Measurements from ENCODE around the gene TMEM131L.

TMEM131L gene

DNA sequence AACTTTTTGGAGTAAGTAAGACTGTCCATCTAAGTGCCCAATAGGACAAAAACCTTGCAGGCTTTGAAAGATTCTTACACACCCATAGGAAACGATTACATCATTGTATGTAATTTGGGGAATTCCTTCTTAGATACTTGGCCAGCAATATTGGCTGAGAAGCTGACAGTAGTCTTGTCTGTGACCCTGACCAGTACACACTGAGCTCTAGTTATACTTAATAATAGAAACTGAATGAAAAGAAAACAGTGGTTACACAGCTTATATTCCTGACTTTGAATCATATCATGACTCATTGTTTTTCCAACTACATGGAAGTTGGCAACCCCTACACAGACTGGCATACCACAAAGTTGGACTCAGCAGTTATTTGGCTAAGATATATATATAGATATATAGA, 210.8 kb downstream of the TMEM131L start:
- H3K4me3 ChIP-seq (ENCODE audit: low read depth, low read length): no peak overlapping the region
- TF ChIP-seq, protein P1, sequence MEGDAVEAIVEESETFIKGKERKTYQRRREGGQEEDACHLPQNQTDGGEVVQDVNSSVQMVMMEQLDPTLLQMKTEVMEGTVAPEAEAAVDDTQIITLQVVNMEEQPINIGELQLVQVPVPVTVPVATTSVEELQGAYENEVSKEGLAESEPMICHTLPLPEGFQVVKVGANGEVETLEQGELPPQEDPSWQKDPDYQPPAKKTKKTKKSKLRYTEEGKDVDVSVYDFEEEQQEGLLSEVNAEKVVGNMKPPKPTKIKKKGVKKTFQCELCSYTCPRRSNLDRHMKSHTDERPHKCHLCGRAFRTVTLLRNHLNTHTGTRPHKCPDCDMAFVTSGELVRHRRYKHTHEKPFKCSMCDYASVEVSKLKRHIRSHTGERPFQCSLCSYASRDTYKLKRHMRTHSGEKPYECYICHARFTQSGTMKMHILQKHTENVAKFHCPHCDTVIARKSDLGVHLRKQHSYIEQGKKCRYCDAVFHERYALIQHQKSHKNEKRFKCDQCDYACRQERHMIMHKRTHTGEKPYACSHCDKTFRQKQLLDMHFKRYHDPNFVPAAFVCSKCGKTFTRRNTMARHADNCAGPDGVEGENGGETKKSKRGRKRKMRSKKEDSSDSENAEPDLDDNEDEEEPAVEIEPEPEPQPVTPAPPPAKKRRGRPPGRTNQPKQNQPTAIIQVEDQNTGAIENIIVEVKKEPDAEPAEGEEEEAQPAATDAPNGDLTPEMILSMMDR (IDR thresholded peaks at IDR 0.05; ENCODE audit: low read depth, low read length): no peak
- in situ Hi-C loops (cut with HindIII; ENCODE audit: low sequenced_read_pairs): no loop called here
- DNase-seq (ENCODE audit: low read depth, low spot score): peak; percentile 91

DNA sequence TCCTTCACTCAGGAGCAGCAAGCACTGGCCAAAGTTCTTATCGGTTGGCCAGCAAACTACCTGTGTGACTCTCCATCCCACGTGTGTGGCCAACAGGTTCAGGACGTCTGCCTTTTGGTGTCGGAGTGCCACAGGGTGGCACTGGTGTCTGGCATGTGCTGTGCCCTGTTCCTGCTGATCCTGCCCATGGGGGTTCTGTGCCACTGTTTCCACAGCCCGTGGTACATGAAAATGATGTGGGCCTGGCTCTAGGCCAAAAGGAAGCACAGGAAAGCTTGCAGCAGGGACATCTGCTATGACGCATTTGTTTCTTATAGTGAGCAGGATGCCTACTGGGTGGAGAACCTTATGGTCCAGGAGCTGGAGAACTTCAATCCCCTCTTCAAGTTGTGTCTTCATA, 213.3 kb downstream of the TMEM131L start:
- no peak for DNase-seq (ENCODE audit: low read depth, low spot score)
- in situ Hi-C loops (cut with HindIII; ENCODE audit: low sequenced_read_pairs): no loop called here
- H3K4me3 ChIP-seq (ENCODE audit: low read depth, low read length): no peak overlapping the region
- TF ChIP-seq, protein P1 (IDR thresholded peaks at IDR 0.05; ENCODE audit: low read depth, low read length): no peak

DNA sequence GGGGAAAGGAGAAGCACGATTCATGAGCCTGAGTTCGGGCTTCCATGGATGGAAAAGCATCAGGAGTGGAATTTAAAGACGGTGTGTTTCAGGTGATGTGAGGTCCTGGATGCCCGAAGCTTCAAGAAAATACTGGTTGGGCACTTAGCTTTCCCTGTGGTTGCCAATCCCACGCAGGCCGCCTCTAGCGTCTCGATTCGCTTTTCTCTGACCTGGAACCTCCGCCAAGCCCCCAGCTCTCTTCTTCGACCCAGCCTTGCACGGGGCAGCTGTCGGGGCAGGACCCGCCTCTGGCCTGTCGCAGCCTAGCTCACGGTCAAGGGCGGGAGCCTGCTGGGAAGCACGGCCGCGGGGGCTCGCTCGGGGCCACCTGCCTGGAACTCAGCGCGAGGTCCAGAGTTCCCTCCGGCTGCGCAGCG, 217.6 kb downstream of the TMEM131L start:
- in situ Hi-C loops (cut with HindIII; ENCODE audit: low sequenced_read_pairs): no loop called here
- peak overlapping the region; percentile 45 for H3K4me3 ChIP-seq (ENCODE audit: low read depth, low read length)
- DNase-seq (ENCODE audit: low read depth, low spot score): no peak
- TF ChIP-seq, protein P1 (IDR thresholded peaks at IDR 0.05; ENCODE audit: low read depth, low read length): no peak

DNA sequence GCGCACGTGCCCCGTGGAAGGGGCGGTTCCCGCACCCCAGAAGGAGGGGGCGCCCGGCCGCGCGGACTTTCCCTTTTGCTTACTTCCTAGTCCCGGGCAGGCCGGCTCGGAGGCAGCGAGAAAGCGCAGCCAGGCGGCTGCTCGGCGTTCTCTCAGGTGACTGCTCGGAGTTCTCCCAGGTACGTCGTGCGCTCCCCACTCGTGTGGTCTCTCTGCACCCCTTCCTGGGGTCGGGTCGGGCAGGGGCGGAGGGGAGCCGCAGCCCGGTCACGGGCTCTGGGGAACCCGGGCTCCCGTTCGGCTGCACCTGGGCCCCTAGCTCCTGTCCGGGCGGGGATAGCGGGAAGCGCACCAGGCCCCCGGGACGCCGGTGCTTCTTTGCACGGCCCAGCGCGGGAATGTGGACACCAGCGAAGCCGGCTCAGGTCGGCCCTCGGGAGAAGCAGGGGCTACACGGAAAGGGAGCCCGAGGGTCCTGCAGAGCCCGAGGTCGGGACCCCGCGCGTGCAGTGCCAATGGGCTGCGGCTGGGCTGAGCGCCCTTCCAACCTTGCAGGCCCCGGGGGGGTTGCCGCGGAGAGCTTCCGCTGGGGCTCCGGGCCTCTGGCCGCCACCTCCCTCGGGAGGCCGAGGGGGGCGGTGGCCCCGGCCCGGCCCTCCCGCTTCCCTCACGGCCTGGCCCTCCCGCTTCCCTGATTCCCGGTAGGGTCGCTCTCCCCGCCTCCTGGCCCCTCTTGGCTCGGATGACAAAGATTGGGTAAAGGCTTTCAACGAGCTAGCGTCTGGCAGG, 218.2 kb downstream of the TMEM131L start, which contains the start of gene TLR2:
Gene TLR2, plus strand, starts transcription at position 99 of the 789 bp plus-strand sequence. CDS start 18,628 bp downstream, outside the sequence.
- peak within 1 kb of the TSS; percentile 45 for H3K4me3 ChIP-seq (ENCODE audit: low read depth, low read length)
- no peak for DNase-seq (ENCODE audit: low read depth, low spot score)
- in situ Hi-C loops (cut with HindIII; ENCODE audit: low sequenced_read_pairs): no loop called here
- TF ChIP-seq, protein P1 (IDR thresholded peaks at IDR 0.05; ENCODE audit: low read depth, low read length): no peak

DNA sequence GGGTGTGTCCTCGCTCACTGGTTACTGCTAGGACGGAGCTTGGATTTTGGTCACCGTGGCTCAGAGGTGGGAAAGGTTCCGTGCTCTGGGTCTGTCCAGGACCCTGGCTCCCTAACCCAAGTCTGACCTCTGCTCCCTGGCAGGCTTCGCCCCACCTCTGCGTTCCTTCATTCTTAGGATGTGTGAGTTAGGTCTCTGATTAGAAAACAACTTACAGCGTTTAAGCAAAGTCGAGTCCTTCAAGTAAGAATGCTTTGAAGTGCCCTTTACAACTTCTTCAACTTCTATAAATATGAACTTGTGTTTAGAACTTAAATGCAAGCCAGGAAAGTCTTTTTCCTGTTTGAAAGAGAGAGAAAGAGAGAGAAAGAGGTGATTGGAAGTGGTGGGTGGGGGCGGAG, 218.8 kb downstream of the TMEM131L start:
- TF ChIP-seq, protein P1 (IDR thresholded peaks at IDR 0.05; ENCODE audit: low read depth, low read length): no peak
- in situ Hi-C loops (cut with HindIII; ENCODE audit: low sequenced_read_pairs): no loop called here
- H3K4me3 ChIP-seq (ENCODE audit: low read depth, low read length): peak overlapping the region; percentile 45

More for the DNA sequence above, 218.8 kb downstream of the TMEM131L start:
- DNase-seq (ENCODE audit: low read depth, low spot score): no peak
